ENCODE measurements around the gene ATXN10. TPM values are rescaled to one million over a fixed set of nuclear protein-coding genes. Genes with fewer than 3 reads are reported as not detected.

ATXN10 gene
- total and polyA plus RNA-seq, 2 of the 8 experiments (the other 6 are each of a cell fraction or from before 2014, with no cell fraction given): 134 to 210 TPM

- H3K4me2 ChIP-seq (ENCODE audit: insufficient read depth in 1 of 2, low read depth in 2 of 2, low read length in 2 of 2): no peak overlapping the region
- DNase-seq (ENCODE audit: low read depth in 1 of 2, low spot score in 2 of 2): no peak
- no peak overlapping the region for H4K8ac ChIP-seq (ENCODE audit: extremely low read depth, insufficient read depth, low read length)
- H3K4me3 ChIP-seq (ENCODE audit: extremely low read depth in 1 of 4, insufficient read depth in 2 of 4, low read depth in 3 of 4, low read length in 4 of 4): no peak overlapping the region
- H3K9me3 ChIP-seq (ENCODE audit: insufficient read depth in 2 of 2, low read depth in 1 of 2, low read length in 1 of 2): no peaks in the 10 kb centered on the region
- H3K23ac ChIP-seq (ENCODE audit: insufficient read length): no peak overlapping the region
- H3K14ac ChIP-seq (ENCODE audit: insufficient read length): no peak overlapping the region
- no peak overlapping the region for H2AK5ac ChIP-seq (ENCODE audit: low read depth, low read length)
- TF ChIP-seq BACH1 (IDR thresholded peaks at IDR 0.05; ENCODE audit: low read length) (no peak), MAX (IDR thresholded peaks at IDR 0.05) (peak; percentile 83)
- H3K79me2 ChIP-seq (ENCODE audit: control insufficient read depth in 1 of 2, insufficient read depth in 2 of 2, low read length in 2 of 2): no peaks in the 10 kb centered on the region
- peak; percentile 92 for FAIRE-seq
- H3K23me2 ChIP-seq (ENCODE audit: low read depth, low read length): no peaks in the 10 kb centered on the region
- no peak overlapping the region for H3K27ac ChIP-seq (ENCODE audit: low read depth, low read length)
- POLR2A ChIA-PET (ENCODE audit: partially characterized antibody): interaction anchor here (1.1 to 2.6 kb wide), 3 partner anchors 10 to 21 kb away, joined by 3 to 7 read pairs (median 5); no protein-coding TSS in a partner anchor
- no peak overlapping the region for H2BK15ac ChIP-seq (ENCODE audit: low read length)
- no peak overlapping the region for H4K91ac ChIP-seq (replicated peaks; ENCODE audit: insufficient read length, low read length)
- no peak overlapping the region for H2BK12ac ChIP-seq (ENCODE audit: low read depth, low read length)
- peaks cover 22 to 31% (median 28%) of the 10 kb centered on the region in 4 experiments for H3K4me1 ChIP-seq (replicated peaks in 1 of 4; ENCODE audit: control insufficient read depth in 3 of 4, insufficient read depth in 4 of 4, low read length in 3 of 4)
- H4K20me1 ChIP-seq (replicated peaks in 1 of 2; ENCODE audit: control insufficient read depth in 1 of 2, insufficient read depth in 2 of 2, low read length in 2 of 2): no peaks in the 10 kb centered on the region
- H3K36me3 ChIP-seq (ENCODE audit: control insufficient read depth in 2 of 4, insufficient read depth in 4 of 4, low read length in 3 of 4): no peaks in the 10 kb centered on the region
- H2AFZ ChIP-seq (ENCODE audit: low read length): no peak overlapping the region
- H2BK120ac ChIP-seq (replicated peaks; ENCODE audit: low read depth, low read length): no peak overlapping the region
- WGBS, 2 experiments (ENCODE audit: extremely low coverage in 1 of 2, insufficient coverage in 1 of 2, insufficient read length in 1 of 2, insufficient replicate concordance in 2 of 2, low coverage in 1 of 2, low lambda C conversion rate in 2 of 2, missing lambda C conversion rate in 1 of 2): 24% methylated on average over 5 of the region's 5 CpGs; no CpG with 5 or more reads in 1 of the 2 experiments
- no peak overlapping the region for H3K56ac ChIP-seq (replicated peaks; ENCODE audit: insufficient read length, low read depth, low read length)
- H3K9ac ChIP-seq (replicated peaks in 1 of 4; ENCODE audit: extremely low read depth in 1 of 4, low read depth in 3 of 4, low read length in 3 of 4): no peak overlapping the region
- no peak overlapping the region for H3K4ac ChIP-seq (replicated peaks; ENCODE audit: insufficient read length, low read depth, low read length)
- H2BK5ac ChIP-seq (ENCODE audit: low read depth, low read length): no peak overlapping the region
- no peaks in the 10 kb centered on the region for H3K79me1 ChIP-seq (ENCODE audit: low read depth, low read length)
- no peak overlapping the region for H2BK20ac ChIP-seq (ENCODE audit: low read length)
- no peak overlapping the region for H4K5ac ChIP-seq (ENCODE audit: insufficient read length, low read depth, low read length)
- CTCF ChIA-PET (ENCODE audit: partially characterized antibody): interaction anchor here (1.0 to 3.7 kb wide), 7 partner anchors 9 to 356 kb away, joined by 3 to 14 read pairs (median 4); no protein-coding TSS in a partner anchor
- no peaks in the 10 kb centered on the region; a peak in 3 of 7 replicates for H3K27me3 ChIP-seq (replicated peaks in 1 of 4; ENCODE audit: control insufficient read depth in 3 of 4, extremely low read depth in 1 of 4, insufficient read depth in 3 of 4, low read length in 3 of 4)
- no peak overlapping the region for H3K18ac ChIP-seq (ENCODE audit: extremely low read depth, low read length)
Observed at GRCh38 chr22:45628515-45628914, 43.1 kb upstream of the ATXN10 start.

Measured in H1 (cell line).